ENCODE data around the gene LDLRAD3. TPM values are rescaled to one million over a fixed set of nuclear protein-coding genes. Genes with fewer than 3 reads are reported as not detected.

The LDLRAD3 gene
- total and polyA plus RNA-seq, 12 donors, result 0.87 to 5.1 (median 1.7) TPM

DNA sequence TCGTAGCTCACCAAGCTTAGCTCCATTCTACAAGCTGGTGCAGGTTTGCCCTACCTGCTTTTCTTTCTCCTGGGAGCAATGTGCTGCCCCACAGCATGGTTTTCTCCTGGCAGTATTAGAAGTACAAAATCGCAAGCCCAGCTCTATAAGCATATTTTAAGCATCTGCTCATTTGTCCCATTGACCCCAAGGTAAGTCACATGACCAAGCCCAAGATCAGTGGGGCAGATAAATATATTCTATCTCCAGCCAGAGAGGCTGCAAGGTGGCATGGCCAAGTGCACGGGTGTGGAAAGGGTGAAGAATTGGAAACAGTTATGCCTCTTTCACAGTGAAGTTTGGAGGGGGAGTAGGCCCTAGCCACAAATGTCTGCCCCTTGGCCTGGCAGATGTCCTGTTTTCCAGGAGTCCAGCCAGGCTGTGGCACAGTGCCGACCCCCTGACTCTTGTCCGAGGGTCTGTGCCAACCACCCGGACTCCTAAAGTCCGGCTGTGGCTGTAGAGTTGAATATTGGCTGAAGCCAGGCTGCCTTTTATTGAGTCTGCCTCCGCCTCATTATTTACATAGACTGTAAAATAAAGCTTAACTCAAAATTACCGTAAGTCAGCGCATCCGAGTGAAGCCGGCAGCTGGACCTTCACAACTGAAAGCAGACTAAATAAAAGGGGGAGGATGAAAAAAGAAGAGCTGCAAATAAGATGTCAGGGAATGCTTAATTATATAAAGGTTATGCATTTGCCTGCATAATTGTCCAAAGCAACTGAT, 179.7 kb downstream of the LDLRAD3 start:
- intact Hi-C loops (cut with DNase I), result loop anchor here in 2 of 10 donors (5.0 to 10.0 kb wide), 2 partner anchors 81 to 299 kb away; no protein-coding TSS in a partner anchor
- peaks cover 0 to 21% (median 6%) of the 10 kb centered on the region in 7 donors for H3K27me3 ChIP-seq
- WGBS, 2 donors, result 85 to 90% methylated on average over 12 of the region's 12 CpGs
- no peak for ATAC-seq
- no peak for DNase-seq
- no peak overlapping the region for H3K4me3 ChIP-seq
- no peak overlapping the region for H3K27ac ChIP-seq
- no peaks in the 10 kb centered on the region for H3K9me3 ChIP-seq
- no peaks in the 10 kb centered on the region for H3K36me3 ChIP-seq
- TF ChIP-seq, protein P1, sequence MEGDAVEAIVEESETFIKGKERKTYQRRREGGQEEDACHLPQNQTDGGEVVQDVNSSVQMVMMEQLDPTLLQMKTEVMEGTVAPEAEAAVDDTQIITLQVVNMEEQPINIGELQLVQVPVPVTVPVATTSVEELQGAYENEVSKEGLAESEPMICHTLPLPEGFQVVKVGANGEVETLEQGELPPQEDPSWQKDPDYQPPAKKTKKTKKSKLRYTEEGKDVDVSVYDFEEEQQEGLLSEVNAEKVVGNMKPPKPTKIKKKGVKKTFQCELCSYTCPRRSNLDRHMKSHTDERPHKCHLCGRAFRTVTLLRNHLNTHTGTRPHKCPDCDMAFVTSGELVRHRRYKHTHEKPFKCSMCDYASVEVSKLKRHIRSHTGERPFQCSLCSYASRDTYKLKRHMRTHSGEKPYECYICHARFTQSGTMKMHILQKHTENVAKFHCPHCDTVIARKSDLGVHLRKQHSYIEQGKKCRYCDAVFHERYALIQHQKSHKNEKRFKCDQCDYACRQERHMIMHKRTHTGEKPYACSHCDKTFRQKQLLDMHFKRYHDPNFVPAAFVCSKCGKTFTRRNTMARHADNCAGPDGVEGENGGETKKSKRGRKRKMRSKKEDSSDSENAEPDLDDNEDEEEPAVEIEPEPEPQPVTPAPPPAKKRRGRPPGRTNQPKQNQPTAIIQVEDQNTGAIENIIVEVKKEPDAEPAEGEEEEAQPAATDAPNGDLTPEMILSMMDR (IDR thresholded peaks at IDR 0.05), result no peak
- H3K4me1 ChIP-seq, result no peaks in the 10 kb centered on the region

DNA sequence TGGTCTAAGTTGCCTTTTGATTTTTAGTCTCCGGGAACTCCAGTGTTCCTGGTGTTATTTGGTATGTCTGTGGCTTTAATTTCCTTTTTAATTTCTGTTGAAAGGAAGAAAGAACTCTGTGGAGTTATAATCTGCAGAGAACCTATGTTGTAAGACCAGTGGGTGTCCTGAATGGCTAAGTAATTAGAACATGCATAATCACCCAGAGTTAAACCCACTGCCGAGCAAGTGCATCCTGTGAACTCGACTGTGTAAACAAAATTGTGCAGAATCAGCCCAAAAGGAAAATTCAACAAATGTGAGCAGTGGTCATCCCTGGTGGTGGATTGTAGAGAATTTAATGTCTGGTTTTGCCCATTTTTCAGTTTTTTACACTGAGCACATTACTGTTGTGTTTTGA, 182.8 kb downstream of the LDLRAD3 start:
- TF ChIP-seq, protein P1 (IDR thresholded peaks at IDR 0.05), result no peak
- no peak for ATAC-seq

DNA sequence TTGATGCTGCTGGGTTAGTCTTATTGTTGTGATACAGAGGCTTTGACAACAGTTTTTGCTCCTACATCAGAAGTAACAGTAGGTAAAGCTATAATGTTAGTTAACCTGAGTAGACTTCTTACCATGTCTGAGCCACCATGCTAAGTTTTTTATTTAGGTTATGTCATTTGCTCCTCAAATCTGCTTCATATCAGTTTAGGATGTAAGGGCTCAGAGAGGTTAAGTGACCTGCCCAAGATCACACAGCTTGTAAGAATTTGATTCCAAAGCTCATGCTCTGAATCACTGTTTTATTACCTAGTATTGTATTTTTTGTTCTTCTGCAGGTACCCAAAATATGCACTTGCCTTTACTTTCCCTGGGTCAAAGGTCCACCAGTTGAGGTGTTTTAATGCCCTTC, 183.7 kb downstream of the LDLRAD3 start:
- TF ChIP-seq, protein P1 (IDR thresholded peaks at IDR 0.05), result no peak
- H3K36me3 ChIP-seq, result no peaks in the 10 kb centered on the region
- peaks cover 0 to 15% (median 0%) of the 10 kb centered on the region in 9 donors for H3K4me1 ChIP-seq
- peaks cover 0 to 16% (median 6%) of the 10 kb centered on the region in 7 donors for H3K27me3 ChIP-seq
- no peaks in the 10 kb centered on the region for H3K9me3 ChIP-seq
- DNase-seq (no peak), ATAC-seq (no peak)
- no peak overlapping the region for H3K4me3 ChIP-seq
- intact Hi-C loops (cut with DNase I), result loop anchor here in 2 of 10 donors (5.0 to 10.0 kb wide), 2 partner anchors 80 to 303 kb away; no protein-coding TSS in a partner anchor
- H3K27ac ChIP-seq, result no peak overlapping the region

More for the DNA sequence above, 182.8 kb downstream of the LDLRAD3 start:
- H3K36me3 ChIP-seq, result no peaks in the 10 kb centered on the region
- H3K4me1 ChIP-seq, result peaks cover 0 to 8% (median 0%) of the 10 kb centered on the region in 9 donors
- intact Hi-C loops (cut with DNase I), result loop anchor here in 2 of 10 donors (5.0 to 10.0 kb wide), 2 partner anchors 79 to 302 kb away; no protein-coding TSS in a partner anchor
- WGBS, 2 donors, result 68 to 75% methylated on average over 3 of the region's 3 CpGs
- H3K4me3 ChIP-seq, result no peak overlapping the region
- H3K27ac ChIP-seq, result no peak overlapping the region
- DNase-seq, result no peak
- peaks cover 0 to 18% (median 6%) of the 10 kb centered on the region in 7 donors for H3K27me3 ChIP-seq
- H3K9me3 ChIP-seq, result no peaks in the 10 kb centered on the region

DNA sequence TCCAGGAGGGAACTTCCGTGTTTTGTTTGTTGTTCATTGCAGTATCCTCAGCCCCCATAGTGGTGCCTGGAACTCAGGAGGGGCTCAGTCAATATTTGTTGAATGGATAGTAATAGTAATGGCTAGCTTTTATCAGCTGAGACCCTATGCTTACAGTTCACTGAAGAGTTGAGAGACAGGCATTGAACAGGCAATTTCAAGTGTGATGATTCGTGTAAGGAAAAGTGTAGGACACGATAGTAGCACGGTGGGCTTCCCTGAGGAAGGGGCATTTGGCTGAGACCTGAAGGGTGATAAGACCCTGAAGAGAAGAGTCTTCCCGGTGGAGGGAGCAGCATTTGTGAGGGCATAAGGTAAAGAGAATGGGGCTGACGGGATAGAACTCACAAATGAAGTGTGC, 186.1 kb downstream of the LDLRAD3 start:
- Histone ChIP-seq H3K4me1 (peaks cover 0 to 15% (median 0%) of the 10 kb centered on the region in 9 donors), H3K9me3 (no peaks in the 10 kb centered on the region), H3K27me3 (peaks cover 0 to 22% (median 6%) of the 10 kb centered on the region in 7 donors), H3K27ac (no peak overlapping the region), H3K4me3 (no peak overlapping the region), H3K36me3 (no peaks in the 10 kb centered on the region)
- intact Hi-C loops (cut with DNase I), result loop anchor here (2.0 to 10.0 kb wide), 15 partner anchors 83 to 513 kb away; partner anchors contain the start of genes FJX1 (in 4 of the 10) and LDLRAD3 (in 1 of the 10)
- TF ChIP-seq, protein P1 (IDR thresholded peaks at IDR 0.05), result no peak
- DNase-seq (no peak), ATAC-seq (no peak)
- WGBS, 2 donors, result 94 to 95% methylated on average over 6 of the region's 6 CpGs
